HG03469 (cell line): ENCODE data around the gene FCN1.
"Not testable (repeated sequence)": the region's sequence is repeated elsewhere in the genome, so short reads cannot be mapped to it uniquely, and the experiment has no call there.

Source experiments
- ATAC-seq: cut with Tn5 transposase; IDR thresholded peaks from one replicate; pipeline ENCODE4 v1.9.1; 2021; ENCODE audit warnings: mild to moderate bottlenecking, moderate library complexity, moderate number of reproducible peaks; ENCODE audit not compliant: unreplicated experiment

FCN1 gene

GRCh38 chr9:134917431-134918373 is at the start of gene FCN1:
Gene FCN1 (minus strand): TSS chr9:134917912. CDS start chr9:134917871, 41 bp downstream.
- ATAC-seq, result no peak

GRCh38 chr9:134966697-134967546 is 49.2 kb upstream of the FCN1 start:
- no peak for ATAC-seq

GRCh38 chr9:134966270-134966669 is 48.6 kb upstream of the FCN1 start:
- no peak for ATAC-seq

- ATAC-seq, result no peak
Measured at GRCh38 chr9:134965851-134966250, 48.1 kb upstream of the FCN1 start.

GRCh38 chr9:134965411-134965810 is 47.7 kb upstream of the FCN1 start:
- ATAC-seq, result no peak

GRCh38 chr9:134964271-134965055 is 46.8 kb upstream of the FCN1 start:
- no peak for ATAC-seq

GRCh38 chr9:134963546-134963945 is 45.8 kb upstream of the FCN1 start:
- ATAC-seq, result no peak

GRCh38 chr9:134962973-134963364 is 45.3 kb upstream of the FCN1 start:
- ATAC-seq, result no peak

GRCh38 chr9:134962065-134962972 is 44.6 kb upstream of the FCN1 start:
- no peak for ATAC-seq

- ATAC-seq, result no peak
Measured at GRCh38 chr9:134961331-134962064, 43.8 kb upstream of the FCN1 start.

GRCh38 chr9:134960701-134961181 is 43.0 kb upstream of the FCN1 start:
- no peak for ATAC-seq

GRCh38 chr9:134959971-134960310 is 42.2 kb upstream of the FCN1 start:
- no peak for ATAC-seq

- no peak for ATAC-seq
Measured at GRCh38 chr9:134959126-134959970, 41.6 kb upstream of the FCN1 start.

- no peak for ATAC-seq
Measured at GRCh38 chr9:134957945-134958227, 40.2 kb upstream of the FCN1 start.

GRCh38 chr9:134957165-134957944 is 39.6 kb upstream of the FCN1 start:
- no peak for ATAC-seq

GRCh38 chr9:134956387-134956786 is 38.7 kb upstream of the FCN1 start:
- ATAC-seq, result not testable (repeated sequence)

- ATAC-seq, result no peak
Measured at GRCh38 chr9:134955801-134956200, 38.1 kb upstream of the FCN1 start.

- no peak for ATAC-seq
Measured at GRCh38 chr9:134955156-134955555, 37.4 kb upstream of the FCN1 start.
